H1 (cell line): ENCODE data around the gene CHST9. TPM values are rescaled to one million over a fixed set of nuclear protein-coding genes. Genes with fewer than 3 reads are reported as not detected.

Experiments
- BACH1 ChIP-seq: IDR thresholded peaks from 2 replicates; pipeline ENCODE4 v1.6.1; 2012; ENCODE audit warnings: low read length, improper control_type of control experiment
- BRCA1 ChIP-seq: IDR thresholded peaks from 2 replicates; pipeline ENCODE4 v1.6.1; 2012; ENCODE audit warnings: low read depth, low read length, improper control_type of control experiment
- CREB1 ChIP-seq: IDR thresholded peaks from 2 replicates; pipeline ENCODE4 v1.6.1; 2012; ENCODE audit warnings: inconsistent platforms
- CTBP2 ChIP-seq: IDR thresholded peaks from 2 replicates; pipeline ENCODE4 v1.7.0; 2011; ENCODE audit warnings: borderline replicate concordance, mild to moderate bottlenecking, moderate library complexity, mixed read lengths, low read length; ENCODE audit not compliant: insufficient read depth, insufficient read length
- EZH2 ChIP-seq: fragments of 200-600 bp; sonication (generic); IDR thresholded peaks from 2 replicates; pipeline ENCODE4 v1.7.1; 2012; ENCODE audit warnings: low read depth, mild to moderate bottlenecking, moderate library complexity, low read length, inconsistent platforms; ENCODE audit not compliant: severe bottlenecking
- GABPA ChIP-seq: IDR thresholded peaks from 2 replicates; pipeline ENCODE4 v1.6.1; 2011; ENCODE audit warnings: mild to moderate bottlenecking, low read length, moderate library complexity, borderline replicate concordance; ENCODE audit not compliant: insufficient read depth
- POU5F1 ChIP-seq: IDR thresholded peaks from 2 replicates; pipeline ENCODE4 v1.6.1; 2011; ENCODE audit warnings: low read depth, mild to moderate bottlenecking, low read length, moderate library complexity
- RFX5 ChIP-seq: IDR thresholded peaks from 2 replicates; pipeline ENCODE4 v1.6.1; 2011; ENCODE audit warnings: low read depth, low read length, improper control_type of control experiment, borderline replicate concordance
- RNF2 ChIP-seq: fragments of 200-900, 300-1000 bp; sonication (generic); IDR thresholded peaks from 2 replicates; pipeline ENCODE4 v1.7.1; 2016; ENCODE audit warnings: borderline replicate concordance, low read depth, mild to moderate bottlenecking, antibody characterized with exemption, low read length; ENCODE audit not compliant: poor library complexity, severe bottlenecking; ENCODE audit errors: missing control alignments
- SIX5 ChIP-seq: IDR thresholded peaks from 2 replicates; pipeline ENCODE4 v1.6.1; 2011; ENCODE audit warnings: mild to moderate bottlenecking, low read depth, low read length
- SRF ChIP-seq: IDR thresholded peaks from 2 replicates; pipeline ENCODE4 v1.6.1; 2011; ENCODE audit warnings: mild to moderate bottlenecking, low read depth, low read length, moderate library complexity
- TAF7 ChIP-seq: optimal IDR thresholded peaks from 2 replicates; pipeline ENCODE3; 2011; ENCODE audit warnings: low read depth, mild to moderate bottlenecking, inconsistent platforms, low read length, moderate library complexity, borderline replicate concordance
- polyA plus RNA-seq, 7 experiments: library from polyadenylated mRNA; depleted of rRNA in 3 of 7; stranded (reverse) in 5 of 7; unstranded in 2 of 7; fragments of >200 nt in 5 of 7; fragments of 200-250 nt in 2 of 7; gene quantifications; 1 replicate in 5 of 7; 2 replicates in 1 of 7; 4 replicates in 1 of 7; pipeline versions ENCODE4 v1.2.1 to v1.2.3, GENCODE V29; 2011 to 2013; ENCODE audit warnings: missing spikeins in 2 of 7, mixed read lengths in 2 of 7
- total RNA-seq: library from RNA; stranded (reverse); fragmentation: NEBNext Ultra II Directional; extraction: Animal tissue kit (Norgen Biotek cat#: 25700); gene quantifications from 2 replicates; pipeline ENCODE4 v1.2.1, GENCODE V29; 2021
- TF ChIP-seq, protein P1 (sequence below): IDR thresholded peaks from 2 replicates; pipeline ENCODE4 v1.6.1; 2011; ENCODE audit warnings: low read length, improper control_type of control experiment

Gene CHST9
- total and polyA plus RNA-seq, 2 of the 8 experiments (the other 6 are each of a cell fraction or from before 2014, with no cell fraction given) = 3.2 to 24.3 TPM

DNA sequence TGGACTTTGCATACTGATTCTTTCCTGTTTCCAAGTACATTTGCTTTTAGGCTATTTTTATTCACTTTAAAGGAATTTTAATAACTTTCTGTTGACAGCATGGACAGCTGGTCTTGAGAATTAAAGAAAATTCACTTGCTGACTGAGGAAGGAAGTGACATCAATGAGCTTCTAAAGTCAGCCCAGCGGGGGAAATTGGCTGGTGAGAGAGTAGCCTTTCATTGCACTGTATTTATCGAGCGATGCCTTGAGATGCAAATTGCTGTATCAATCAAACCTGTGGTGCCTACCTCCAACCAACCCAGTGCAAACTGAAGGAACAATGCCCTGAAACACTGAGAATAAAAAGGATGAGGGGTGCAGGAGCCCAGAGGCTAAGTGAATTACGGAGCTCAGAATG, 228.2 kb downstream of the CHST9 start (continued):
- TF ChIP-seq RNF2 (no peak), POU5F1 (peak; percentile 94), TAF7 (no peak), CREB1 (no peak), RFX5 (no peak), EZH2 (no peak), GABPA (no peak), BRCA1 (no peak), BACH1 (no peak), CTBP2 (no peak), SRF (no peak), SIX5 (no peak)
- TF ChIP-seq, protein P1, sequence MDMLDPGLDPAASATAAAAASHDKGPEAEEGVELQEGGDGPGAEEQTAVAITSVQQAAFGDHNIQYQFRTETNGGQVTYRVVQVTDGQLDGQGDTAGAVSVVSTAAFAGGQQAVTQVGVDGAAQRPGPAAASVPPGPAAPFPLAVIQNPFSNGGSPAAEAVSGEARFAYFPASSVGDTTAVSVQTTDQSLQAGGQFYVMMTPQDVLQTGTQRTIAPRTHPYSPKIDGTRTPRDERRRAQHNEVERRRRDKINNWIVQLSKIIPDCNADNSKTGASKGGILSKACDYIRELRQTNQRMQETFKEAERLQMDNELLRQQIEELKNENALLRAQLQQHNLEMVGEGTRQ = no peak
